Measurements from ENCODE around the gene MYO10.

Gene MYO10

DNA sequence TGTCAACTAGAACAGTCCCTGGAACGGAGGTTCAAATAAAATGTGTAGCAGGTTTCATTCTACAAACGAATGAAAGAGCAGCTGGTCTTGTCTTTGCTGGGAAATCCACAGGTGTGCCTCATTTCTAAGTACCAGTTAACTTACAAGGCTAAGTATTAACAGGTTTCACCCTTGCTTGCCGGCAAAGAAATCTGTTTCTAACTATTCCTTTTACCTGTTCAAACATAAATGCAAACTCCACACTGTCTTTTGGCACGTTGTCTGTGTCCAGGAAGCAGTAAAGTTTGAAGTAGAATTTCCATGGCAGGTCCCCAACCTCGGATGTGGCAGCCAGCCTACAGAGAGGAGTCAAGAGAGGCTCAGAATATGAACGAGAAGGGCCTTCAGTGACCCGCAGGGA, 264.9 kb downstream of the MYO10 start:
- TF ChIP-seq POLR2AphosphoS5 (IDR thresholded peaks at IDR 0.05; ENCODE audit: low read depth, low read length) (no peak), POU2F2 (IDR thresholded peaks at IDR 0.05; ENCODE audit: low read depth, low read length) (no peak), TAF1 (IDR thresholded peaks at IDR 0.05; ENCODE audit: low read depth, low read length) (no peak), SPI1 (IDR thresholded peaks at IDR 0.05; ENCODE audit: low read depth, low read length) (no peak), PAX5 (IDR thresholded peaks at IDR 0.05; ENCODE audit: insufficient read depth, low read length, severe bottlenecking) (no peak), POLR2A (IDR thresholded peaks at IDR 0.05; ENCODE audit: low read depth, low read length) (no peak)
- FAIRE-seq (no peak), DNase-seq (ENCODE audit: insufficient read length, low spot score) (no peak)

DNA sequence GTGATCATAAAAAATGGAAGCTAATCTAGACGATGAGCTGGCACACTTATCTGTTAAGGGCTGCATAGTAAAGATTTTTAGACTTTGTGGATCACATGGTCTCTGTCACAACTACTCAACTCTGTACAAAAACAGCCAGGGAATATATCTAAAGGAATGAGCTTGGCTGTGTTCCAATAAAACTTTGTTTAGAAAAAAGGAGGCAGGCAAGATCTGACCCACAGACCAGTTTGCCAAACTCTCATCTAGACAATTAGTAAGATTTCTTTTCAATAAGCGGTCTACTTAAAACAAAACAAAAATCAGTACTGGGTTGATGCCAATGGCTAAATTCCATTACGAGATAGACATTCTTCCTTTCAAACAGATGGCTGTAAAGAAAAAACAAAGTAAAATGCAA, 266.3 kb downstream of the MYO10 start:
- FAIRE-seq, result no peak
- no peak for DNase-seq (ENCODE audit: insufficient read length, low spot score)
- TF ChIP-seq PAX5 (IDR thresholded peaks at IDR 0.05; ENCODE audit: insufficient read depth, low read length, severe bottlenecking), result no peak
- no peak for TF ChIP-seq TAF1 (IDR thresholded peaks at IDR 0.05; ENCODE audit: low read depth, low read length)
- no peak for TF ChIP-seq SPI1 (IDR thresholded peaks at IDR 0.05; ENCODE audit: low read depth, low read length)
- TF ChIP-seq POLR2A (IDR thresholded peaks at IDR 0.05; ENCODE audit: low read depth, low read length), result no peak

DNA sequence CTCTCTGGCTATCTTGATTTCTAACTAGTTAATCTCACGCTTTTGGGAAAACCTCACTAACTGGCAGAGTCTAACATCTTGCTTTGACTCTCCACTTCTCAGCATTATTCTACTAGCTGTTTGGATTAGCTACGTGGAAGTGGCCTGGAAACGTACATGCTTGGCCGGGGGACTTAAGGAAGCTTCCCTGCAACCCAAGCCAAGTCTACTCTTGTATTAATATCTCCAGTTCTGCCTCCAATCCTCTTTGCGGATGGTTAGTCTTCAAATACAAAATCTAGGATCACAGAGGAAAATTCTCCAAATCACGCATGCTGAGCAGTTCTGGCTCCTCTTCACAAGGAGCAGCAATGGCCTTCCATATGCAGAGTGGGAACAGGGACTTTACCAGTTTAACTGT, 267.5 kb downstream of the MYO10 start:
- DNase-seq (ENCODE audit: insufficient read length, low spot score) (no peak), FAIRE-seq (no peak)
- TF ChIP-seq TAF1 (IDR thresholded peaks at IDR 0.05; ENCODE audit: low read depth, low read length) (no peak), SPI1 (IDR thresholded peaks at IDR 0.05; ENCODE audit: low read depth, low read length) (no peak), POLR2A (IDR thresholded peaks at IDR 0.05; ENCODE audit: low read depth, low read length) (no peak), POU2F2 (IDR thresholded peaks at IDR 0.05; ENCODE audit: low read depth, low read length) (no peak), POLR2AphosphoS5 (IDR thresholded peaks at IDR 0.05; ENCODE audit: low read depth, low read length) (no peak), PAX5 (IDR thresholded peaks at IDR 0.05; ENCODE audit: insufficient read depth, low read length, severe bottlenecking) (no peak)

DNA sequence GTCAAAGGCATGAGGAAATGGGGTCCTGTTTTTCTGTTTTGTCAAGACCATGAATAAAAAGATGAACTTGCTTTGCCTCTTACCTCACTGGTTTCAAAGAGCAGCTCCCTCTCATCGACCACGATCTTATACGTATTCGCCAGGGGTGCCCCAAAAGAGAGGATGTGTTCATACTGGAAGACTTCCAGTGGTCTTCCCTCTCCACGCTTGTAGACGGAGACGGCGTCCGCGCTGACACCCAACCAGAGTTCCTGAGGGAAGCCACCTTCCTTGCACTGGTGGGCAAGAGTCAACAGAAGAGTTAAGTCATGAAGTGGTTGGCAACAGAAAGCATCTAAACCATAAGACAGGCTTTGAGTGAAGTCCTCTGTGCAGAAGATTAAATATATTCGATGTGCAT, 267.9 kb downstream of the MYO10 start:
- DNase-seq (ENCODE audit: insufficient read length, low spot score) (no peak), FAIRE-seq (no peak)
- TF ChIP-seq POLR2AphosphoS5 (IDR thresholded peaks at IDR 0.05; ENCODE audit: low read depth, low read length) (no peak), POU2F2 (IDR thresholded peaks at IDR 0.05; ENCODE audit: low read depth, low read length) (no peak), SPI1 (IDR thresholded peaks at IDR 0.05; ENCODE audit: low read depth, low read length) (no peak), POLR2A (IDR thresholded peaks at IDR 0.05; ENCODE audit: low read depth, low read length) (no peak), PAX5 (IDR thresholded peaks at IDR 0.05; ENCODE audit: insufficient read depth, low read length, severe bottlenecking) (no peak), TAF1 (IDR thresholded peaks at IDR 0.05; ENCODE audit: low read depth, low read length) (no peak)

GRCh38 chr5:16666883-16667398, 269.1 kb downstream of the MYO10 start:
- DNase-seq (ENCODE audit: insufficient read length, low spot score) (no peak), FAIRE-seq (no peak)
- TF ChIP-seq POLR2AphosphoS5 (IDR thresholded peaks at IDR 0.05; ENCODE audit: low read depth, low read length) (no peak), PAX5 (IDR thresholded peaks at IDR 0.05; ENCODE audit: insufficient read depth, low read length, severe bottlenecking) (no peak), TAF1 (IDR thresholded peaks at IDR 0.05; ENCODE audit: low read depth, low read length) (no peak), POLR2A (IDR thresholded peaks at IDR 0.05; ENCODE audit: low read depth, low read length) (no peak), POU2F2 (IDR thresholded peaks at IDR 0.05; ENCODE audit: low read depth, low read length) (no peak), SPI1 (IDR thresholded peaks at IDR 0.05; ENCODE audit: low read depth, low read length) (no peak)

DNA sequence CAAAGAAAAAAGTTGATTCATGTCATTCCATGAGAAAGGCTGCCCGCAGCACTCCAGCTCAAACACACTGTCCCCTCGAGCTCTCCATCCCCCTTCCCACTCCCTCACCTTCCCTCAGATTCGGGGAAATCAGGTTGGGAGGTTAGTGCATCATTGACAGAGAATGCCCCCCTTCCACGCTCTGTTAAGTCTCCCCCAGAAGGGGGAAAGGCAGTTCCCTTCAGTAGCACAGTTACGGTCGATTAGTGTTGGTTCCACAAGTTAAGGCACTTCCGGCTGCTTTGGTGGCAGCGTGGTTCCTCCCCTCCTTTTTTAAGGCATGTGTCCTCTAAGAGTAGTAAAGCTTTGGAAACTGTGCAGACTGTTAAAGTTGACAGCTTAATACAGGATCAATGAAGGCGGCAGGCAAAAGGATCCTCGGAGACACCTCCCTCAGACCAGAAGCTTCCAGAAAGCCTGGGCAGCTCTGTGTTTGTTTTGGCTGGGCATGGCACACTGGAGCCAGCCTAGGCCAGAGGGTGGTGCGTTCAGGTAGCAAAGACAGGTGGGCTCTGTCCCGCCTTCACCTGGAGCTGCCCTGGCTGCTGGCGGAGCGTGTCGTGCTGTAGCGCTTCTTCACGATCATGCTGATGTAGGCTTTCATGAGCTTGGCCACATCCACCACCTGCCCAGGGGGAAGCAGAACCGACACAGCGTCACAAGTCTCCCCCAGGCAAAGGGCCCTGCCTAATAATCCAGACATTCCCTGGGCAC, 269.8 kb downstream of the MYO10 start:
- TF ChIP-seq POU2F2 (IDR thresholded peaks at IDR 0.05; ENCODE audit: low read depth, low read length) (no peak), POLR2A (IDR thresholded peaks at IDR 0.05; ENCODE audit: low read depth, low read length) (no peak), TAF1 (IDR thresholded peaks at IDR 0.05; ENCODE audit: low read depth, low read length) (no peak), PAX5 (IDR thresholded peaks at IDR 0.05; ENCODE audit: insufficient read depth, low read length, severe bottlenecking) (no peak), SPI1 (IDR thresholded peaks at IDR 0.05; ENCODE audit: low read depth, low read length) (no peak), POLR2AphosphoS5 (IDR thresholded peaks at IDR 0.05; ENCODE audit: low read depth, low read length) (no peak)
- FAIRE-seq (no peak), DNase-seq (ENCODE audit: insufficient read length, low spot score) (no peak)

DNA sequence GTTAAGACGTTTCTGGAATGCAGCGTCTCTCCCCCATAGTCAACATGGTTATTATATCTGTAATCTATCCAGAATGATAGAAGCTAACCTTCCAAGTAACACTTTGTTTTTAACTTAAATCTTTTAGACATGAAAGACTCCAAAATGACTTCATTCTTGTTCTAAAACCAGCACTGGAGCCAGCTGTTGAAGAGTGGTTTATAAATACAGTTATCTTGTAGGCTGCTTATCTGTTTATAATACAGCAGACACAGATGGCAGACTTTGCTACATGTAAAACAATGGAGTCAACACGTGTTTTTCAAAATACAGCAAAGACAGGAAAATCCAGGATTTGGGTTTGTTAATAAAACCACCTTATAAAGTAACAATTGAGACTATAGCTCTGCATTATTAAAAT, 270.5 kb downstream of the MYO10 start:
- DNase-seq (ENCODE audit: insufficient read length, low spot score) (no peak), FAIRE-seq (no peak)
- TF ChIP-seq SPI1 (IDR thresholded peaks at IDR 0.05; ENCODE audit: low read depth, low read length) (no peak), POLR2AphosphoS5 (IDR thresholded peaks at IDR 0.05; ENCODE audit: low read depth, low read length) (no peak), POU2F2 (IDR thresholded peaks at IDR 0.05; ENCODE audit: low read depth, low read length) (no peak), TAF1 (IDR thresholded peaks at IDR 0.05; ENCODE audit: low read depth, low read length) (no peak), POLR2A (IDR thresholded peaks at IDR 0.05; ENCODE audit: low read depth, low read length) (no peak), PAX5 (IDR thresholded peaks at IDR 0.05; ENCODE audit: insufficient read depth, low read length, severe bottlenecking) (no peak)

- DNase-seq (ENCODE audit: insufficient read length, low spot score), result no peak
- no peak for TF ChIP-seq TAF1 (IDR thresholded peaks at IDR 0.05; ENCODE audit: low read depth, low read length)
- FAIRE-seq, result no peak
These were observed 271.7 kb downstream of the MYO10 start for GRCh38 chr5:16664368-16664767.

GRCh38 chr5:16663840-16664239, 272.2 kb downstream of the MYO10 start:
- TF ChIP-seq POU2F2 (IDR thresholded peaks at IDR 0.05; ENCODE audit: low read depth, low read length) (no peak), PAX5 (IDR thresholded peaks at IDR 0.05; ENCODE audit: insufficient read depth, low read length, severe bottlenecking) (no peak), TAF1 (IDR thresholded peaks at IDR 0.05; ENCODE audit: low read depth, low read length) (no peak), SPI1 (IDR thresholded peaks at IDR 0.05; ENCODE audit: low read depth, low read length) (no peak), POLR2A (IDR thresholded peaks at IDR 0.05; ENCODE audit: low read depth, low read length) (no peak), POLR2AphosphoS5 (IDR thresholded peaks at IDR 0.05; ENCODE audit: low read depth, low read length) (no peak)
- DNase-seq (ENCODE audit: insufficient read length, low spot score) (no peak), FAIRE-seq (no peak)

DNA sequence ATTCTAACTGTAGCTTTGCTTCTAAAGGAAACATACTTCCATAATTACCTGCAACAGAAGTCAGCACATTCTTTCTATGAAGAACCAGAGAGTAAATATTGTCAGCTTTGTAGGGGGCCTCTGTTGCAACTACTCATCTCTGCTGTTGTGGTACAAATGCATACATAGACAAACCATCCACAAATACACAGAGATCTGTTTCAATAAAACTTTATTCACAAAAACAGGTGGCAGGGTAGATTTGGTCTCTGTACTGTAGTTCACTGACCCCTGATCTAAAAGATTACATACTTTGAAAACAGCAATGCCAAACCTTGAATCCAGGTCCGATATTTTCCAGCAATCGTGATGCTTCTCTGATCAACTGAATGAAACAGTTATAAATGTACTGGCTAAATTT, 274.4 kb downstream of the MYO10 start:
- DNase-seq (ENCODE audit: insufficient read length, low spot score), result no peak
- TF ChIP-seq POLR2A (IDR thresholded peaks at IDR 0.05; ENCODE audit: low read depth, low read length) (no peak), TAF1 (IDR thresholded peaks at IDR 0.05; ENCODE audit: low read depth, low read length) (no peak), PAX5 (IDR thresholded peaks at IDR 0.05; ENCODE audit: insufficient read depth, low read length, severe bottlenecking) (no peak)
- FAIRE-seq, result no peak
